HuH-7 (cell line): ENCODE results near the gene PRR7.

Source experiments
- DNase-seq: peaks from one replicate; pipeline ENCODE4 v3.0.0; 2011; ENCODE audit warnings: low spot score

Gene PRR7

DNA sequence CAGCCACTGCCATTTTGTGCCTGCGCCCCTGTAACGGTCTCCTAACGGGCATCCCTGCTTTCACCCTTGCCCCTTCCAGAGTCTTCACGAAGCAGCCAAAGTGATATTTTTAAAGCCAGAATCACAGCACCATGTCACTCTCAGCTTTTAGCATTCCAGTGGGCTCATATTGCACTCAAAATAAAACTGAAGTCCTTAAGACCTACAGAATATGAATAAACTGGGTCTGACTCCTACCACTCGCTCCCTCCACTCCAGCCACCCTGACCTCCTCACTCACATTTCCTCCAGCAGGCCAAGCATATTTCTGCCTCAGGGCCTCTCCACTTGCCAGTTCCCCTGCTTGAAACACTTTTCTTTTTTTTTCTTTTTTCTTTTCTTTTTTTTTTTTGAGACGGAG is 53.2 kb downstream of the PRR7 start:
- DNase-seq: no peak

GRCh38 chr5:177500685-177501522 is 54.3 kb downstream of the PRR7 start:
- peak; percentile 98 for DNase-seq

DNA sequence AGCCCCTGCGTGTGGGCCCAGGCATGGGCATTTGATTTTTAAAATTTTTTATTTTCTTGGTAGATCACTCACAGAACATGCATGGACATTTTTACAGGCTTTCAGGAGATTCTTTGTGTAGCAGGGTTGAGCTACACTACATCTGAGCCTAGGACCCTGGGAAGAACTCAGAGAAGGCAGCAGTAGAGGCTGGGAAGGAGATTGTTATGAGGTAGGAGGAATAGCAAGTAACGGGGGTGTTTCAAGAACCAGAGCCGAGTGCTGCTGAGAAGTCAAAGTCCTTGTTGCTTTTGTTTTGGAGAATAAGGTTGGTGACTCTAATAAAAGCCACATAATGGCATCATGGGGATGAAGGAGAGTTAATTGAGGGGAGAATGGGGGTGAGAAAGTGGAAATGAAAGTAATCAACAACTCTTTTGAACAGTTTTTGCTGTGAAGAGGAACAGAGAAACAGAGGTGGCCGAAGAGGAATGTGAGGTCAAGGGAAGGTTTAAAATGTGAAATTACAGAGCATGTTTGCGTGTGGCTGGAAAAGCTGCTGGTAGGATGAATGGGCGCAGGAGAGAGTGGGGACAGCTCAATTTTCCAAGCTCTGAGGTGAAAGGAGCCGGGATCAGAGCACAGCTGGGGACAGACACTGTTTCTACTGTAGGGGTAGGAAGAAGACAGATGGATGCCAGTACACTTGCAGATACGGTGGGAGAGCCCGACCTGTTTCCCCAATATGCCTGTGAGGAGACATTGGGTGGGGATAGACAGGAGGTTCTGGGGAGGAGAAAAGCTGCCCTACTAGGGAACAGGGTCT is 55.5 kb downstream of the PRR7 start:
- DNase-seq: no peak

DNA sequence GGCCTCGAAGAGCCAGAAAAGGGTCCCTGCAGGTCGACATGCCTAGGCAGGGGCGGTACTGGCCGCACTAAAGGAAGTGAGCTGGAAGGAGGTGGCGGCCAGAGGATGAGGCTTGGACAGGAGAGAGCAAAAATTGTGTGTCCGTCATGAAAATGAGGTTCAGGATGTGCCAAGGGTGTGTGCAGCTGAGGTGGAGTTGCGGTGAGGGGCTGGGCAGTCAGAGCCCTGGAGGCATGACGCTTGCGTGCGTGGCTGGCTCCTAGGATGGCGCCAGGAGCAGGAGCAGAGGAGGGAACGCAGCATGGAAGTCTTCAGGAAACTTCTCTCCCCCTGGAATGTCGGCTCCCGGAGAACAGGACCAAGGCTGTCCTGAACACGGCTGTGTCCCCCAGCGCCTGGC is 56.3 kb downstream of the PRR7 start:
- DNase-seq: no peak

DNA sequence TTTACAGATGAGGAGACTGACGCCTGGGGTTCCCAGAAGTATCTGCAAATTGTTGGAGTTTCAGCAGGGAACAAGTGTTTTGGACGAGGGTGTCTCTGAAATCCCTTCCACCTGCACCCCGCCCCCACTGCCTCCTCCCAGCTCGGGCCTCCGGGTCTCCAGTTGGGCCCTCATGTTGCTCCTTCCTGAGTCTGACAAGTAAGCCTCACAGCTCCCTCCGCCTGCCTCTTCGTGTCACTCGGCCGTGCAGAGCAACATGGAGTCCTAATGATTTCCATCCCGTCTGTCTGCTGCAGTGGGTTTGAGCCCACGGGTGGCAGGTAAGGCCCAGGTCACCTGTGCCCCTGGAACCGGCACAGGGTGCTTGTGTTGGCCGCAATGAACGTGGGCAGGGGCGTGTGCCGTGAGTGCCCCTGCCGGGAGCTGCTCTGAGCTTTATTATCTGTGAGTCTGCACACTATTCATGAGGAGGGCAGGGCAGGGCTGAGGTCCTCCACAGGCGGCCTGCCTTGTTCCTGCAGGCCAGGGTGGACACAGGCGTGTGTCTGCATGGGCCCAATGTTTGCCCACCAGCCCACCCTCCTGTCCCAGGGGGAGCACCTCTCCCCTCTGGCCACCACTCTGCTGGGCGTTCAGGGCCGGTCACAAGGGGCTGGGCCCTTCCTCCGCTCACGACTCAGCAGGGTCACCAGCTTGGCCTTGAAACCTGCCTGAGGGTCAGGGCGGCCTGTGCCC is 56.9 kb downstream of the PRR7 start:
- DNase-seq: no peak

GRCh38 chr5:177504086-177505056 is 57.8 kb downstream of the PRR7 start:
- no peak for DNase-seq

- DNase-seq: no peak
Observed at GRCh38 chr5:177505075-177505474, 58.5 kb downstream of the PRR7 start.
